Erythroblast (primary cell): ENCODE data around the gene NSD2.

Experiments
- GATA1 ChIP-seq: IDR thresholded peaks from 2 replicates; pipeline ENCODE4 v1.6.1; 2011; ENCODE audit warnings: low read depth, mild to moderate bottlenecking, control low read depth, low read length, moderate library complexity
- POLR2A ChIP-seq: IDR thresholded peaks from 2 replicates; pipeline ENCODE4 v1.6.1; 2011; ENCODE audit warnings: mild to moderate bottlenecking, low read length

DNA sequence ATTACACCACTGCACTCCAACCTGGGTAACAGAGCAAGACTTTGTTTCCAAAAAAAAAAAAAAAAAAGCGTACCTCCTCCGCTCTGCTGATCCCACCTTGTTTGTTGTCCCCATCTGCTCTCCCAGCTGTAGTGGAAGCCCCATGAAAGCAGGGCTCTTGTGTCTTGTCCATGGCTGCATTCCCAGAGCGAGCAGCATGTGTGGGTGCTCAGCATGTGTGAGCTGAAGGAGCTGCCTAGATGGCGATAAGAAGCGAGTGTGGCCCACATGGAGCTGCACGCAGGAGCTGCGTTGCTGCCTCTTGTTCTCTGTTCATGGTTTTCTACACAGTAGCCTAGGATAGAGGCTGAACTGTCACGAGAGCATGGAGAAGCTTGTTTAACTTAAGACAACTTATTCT is 12.4 kb downstream of the NSD2 start:
- TF ChIP-seq POLR2A (no peak), GATA1 (no peak)
